Measurements from ENCODE around the gene IFT57. TPM values are rescaled to one million over a fixed set of nuclear protein-coding genes. Genes with fewer than 3 reads are reported as not detected.

IFT57 gene
- total and polyA plus RNA-seq, 2 donors (not counting 1 experiment from before 2014, with no cell fraction given): 53.6 to 94.4 TPM

- H3K9me3 Mint-ChIP-seq (ENCODE audit: insufficient read depth): no peaks in the 10 kb centered on the region
- no peaks in the 10 kb centered on the region for H3K36me3 ChIP-seq (replicated peaks in 1 of 2; ENCODE audit: control extremely low read depth in 1 of 2, control insufficient read depth in 1 of 2, extremely low read depth in 1 of 2, insufficient read depth in 2 of 2, low read length in 1 of 2)
- ChIA-PET POLR2A (no interaction called here), CTCF (interaction anchor here (0.6 kb wide), 1 partner anchor 166 kb away, joined by 3 read pairs; no protein-coding TSS in a partner anchor)
- peaks cover 38% of the 10 kb centered on the region for H3K79me2 ChIP-seq (ENCODE audit: control insufficient read depth, insufficient read depth, low read length)
- H3K4me3 ChIP-seq (ENCODE audit: control extremely low read depth in 1 of 5, extremely low read depth in 1 of 5, insufficient read depth in 1 of 5, low read depth in 2 of 5, low read length in 4 of 5): no peak overlapping the region
- H3K4me2 ChIP-seq (replicated peaks; ENCODE audit: low read depth, low read length, poor library complexity, severe bottlenecking): no peak overlapping the region
- no peak for TF ChIP-seq EZH2 (IDR thresholded peaks at IDR 0.05; ENCODE audit: borderline replicate concordance, insufficient read depth, low read depth, low read length, poor library complexity, severe bottlenecking)
- no peak for TF ChIP-seq CTCF (IDR thresholded peaks at IDR 0.05)
- DNase-seq: no peak
- peaks cover 0 to 11% of the 10 kb centered on the region in 2 donors for H3K4me1 ChIP-seq (ENCODE audit: control insufficient read depth in 2 of 2, insufficient read depth in 2 of 2, low read length in 2 of 2)
- H3K27ac ChIP-seq (ENCODE audit: low read length in 2 of 2): no peak overlapping the region
- H3K9ac ChIP-seq (ENCODE audit: low read length): no peak overlapping the region
- no CpG with 5 or more reads among the region's 1 CpG for WGBS (ENCODE audit: insufficient coverage)
- H4K20me1 ChIP-seq (ENCODE audit: control insufficient read depth, insufficient read depth, low read length, poor library complexity, severe bottlenecking): no peaks in the 10 kb centered on the region
- peaks cover 52% of the 10 kb centered on the region for H3K4me1 Mint-ChIP-seq
- no peak overlapping the region for H2AFZ ChIP-seq (ENCODE audit: insufficient read depth, low read depth, low read length, poor library complexity, severe bottlenecking)
- no peak for ATAC-seq (ENCODE audit: low read depth)
- intact Hi-C loops (cut with micrococcal nuclease): no loop called here
- H3K9me3 ChIP-seq (ENCODE audit: control extremely low read depth in 1 of 3, control insufficient read depth in 2 of 3, insufficient read depth in 1 of 3, low read length in 2 of 3): no peaks in the 10 kb centered on the region
- H3K27me3 ChIP-seq (replicated peaks in 1 of 4; ENCODE audit: control extremely low read depth in 1 of 4, control insufficient read depth in 3 of 4, insufficient read depth in 4 of 4, low read length in 3 of 4): no peaks in the 10 kb centered on the region
- H3K27ac Mint-ChIP-seq: no peak overlapping the region
- no peak overlapping the region for H3K4me3 Mint-ChIP-seq
- no peaks in the 10 kb centered on the region for H3K27me3 Mint-ChIP-seq
Measured at GRCh38 chr3:108178676-108179075, 43.5 kb downstream of the IFT57 start.

- Histone ChIP-seq H3K4me1 (ENCODE audit: control insufficient read depth in 2 of 2, insufficient read depth in 2 of 2, low read length in 2 of 2) (peaks cover 0 to 18% of the 10 kb centered on the region in 2 donors), H3K9ac (ENCODE audit: low read length) (no peak overlapping the region), H4K20me1 (ENCODE audit: control insufficient read depth, insufficient read depth, low read length, poor library complexity, severe bottlenecking) (no peaks in the 10 kb centered on the region), H3K36me3 (replicated peaks in 1 of 2; ENCODE audit: control extremely low read depth in 1 of 2, control insufficient read depth in 1 of 2, extremely low read depth in 1 of 2, insufficient read depth in 2 of 2, low read length in 1 of 2) (no peaks in the 10 kb centered on the region), H3K27ac (ENCODE audit: low read length in 2 of 2) (no peak overlapping the region), H3K4me2 (replicated peaks; ENCODE audit: low read depth, low read length, poor library complexity, severe bottlenecking) (no peak overlapping the region), H3K9me3 (ENCODE audit: control extremely low read depth in 1 of 3, control insufficient read depth in 2 of 3, insufficient read depth in 1 of 3, low read length in 2 of 3) (no peaks in the 10 kb centered on the region), H2AFZ (ENCODE audit: insufficient read depth, low read depth, low read length, poor library complexity, severe bottlenecking) (no peak overlapping the region), H3K4me3 (ENCODE audit: control extremely low read depth in 1 of 5, extremely low read depth in 1 of 5, insufficient read depth in 1 of 5, low read depth in 2 of 5, low read length in 4 of 5) (no peak overlapping the region), H3K79me2 (ENCODE audit: control insufficient read depth, insufficient read depth, low read length) (peaks cover 38% of the 10 kb centered on the region), H3K27me3 (replicated peaks in 1 of 4; ENCODE audit: control extremely low read depth in 1 of 4, control insufficient read depth in 3 of 4, insufficient read depth in 4 of 4, low read length in 3 of 4) (no peaks in the 10 kb centered on the region)
- H3K27me3 Mint-ChIP-seq: no peaks in the 10 kb centered on the region
- no peak for DNase-seq
- H3K9me3 Mint-ChIP-seq (ENCODE audit: insufficient read depth): no peaks in the 10 kb centered on the region
- no CpG with 5 or more reads among the region's 2 CpGs for WGBS (ENCODE audit: insufficient coverage)
- no peak overlapping the region for H3K27ac Mint-ChIP-seq
- intact Hi-C loops (cut with micrococcal nuclease): no loop called here
- H3K4me3 Mint-ChIP-seq: no peak overlapping the region
- ATAC-seq (ENCODE audit: low read depth): no peak
- no peak for TF ChIP-seq EZH2 (IDR thresholded peaks at IDR 0.05; ENCODE audit: borderline replicate concordance, insufficient read depth, low read depth, low read length, poor library complexity, severe bottlenecking)
- TF ChIP-seq CTCF (IDR thresholded peaks at IDR 0.05): no peak
- peaks cover 53% of the 10 kb centered on the region for H3K4me1 Mint-ChIP-seq
- POLR2A ChIA-PET: no interaction called here
- CTCF ChIA-PET: no interaction called here
Measured at GRCh38 chr3:108177536-108177935, 44.7 kb downstream of the IFT57 start.

All from B cell (primary cell).